A549 (cell line): ENCODE results near the gene ART1.

Experiments used
- GATA3 ChIP-seq: IDR thresholded peaks from 2 replicates; pipeline ENCODE4 v1.6.1; 2012; ENCODE audit warnings: borderline replicate concordance
- MAZ ChIP-seq: fragments of 150-350 bp; IDR thresholded peaks from 2 replicates; pipeline ENCODE4 v1.6.1; 2014; ENCODE audit warnings: antibody characterized with exemption, low read depth, low read length, borderline replicate concordance
- RAD21 ChIP-seq, 2 experiments: fragments of >200 bp in 1 of 2; sonication (Bioruptor Twin) in 1 of 2; formaldehyde crosslinking in 1 of 2; IDR thresholded peaks in 1 of 2; conservative IDR thresholded peaks in 1 of 2; 2 replicates in 1 of 2; 3 replicates in 1 of 2; pipeline ENCODE4 v1.6.1; 2012 to 2018; ENCODE audit warnings: inconsistent platforms in 1 of 2
- RCOR1 ChIP-seq: fragments of 150-350 bp; IDR thresholded peaks from 2 replicates; pipeline ENCODE4 v1.6.1; 2014; ENCODE audit warnings: antibody characterized with exemption, low read length, low read depth
- TF ChIP-seq, protein P1 (sequence below): fragments of >200 bp; sonication (Bioruptor Twin); formaldehyde crosslinking; IDR thresholded peaks from 3 replicates; pipeline ENCODE4 v1.5.1; 2016
- TF ChIP-seq, protein P2 (sequence below): fragments of 450-650 bp; IDR thresholded peaks from 2 replicates; pipeline ENCODE4 v1.6.1; 2014; ENCODE audit warnings: antibody characterized with exemption

DNA sequence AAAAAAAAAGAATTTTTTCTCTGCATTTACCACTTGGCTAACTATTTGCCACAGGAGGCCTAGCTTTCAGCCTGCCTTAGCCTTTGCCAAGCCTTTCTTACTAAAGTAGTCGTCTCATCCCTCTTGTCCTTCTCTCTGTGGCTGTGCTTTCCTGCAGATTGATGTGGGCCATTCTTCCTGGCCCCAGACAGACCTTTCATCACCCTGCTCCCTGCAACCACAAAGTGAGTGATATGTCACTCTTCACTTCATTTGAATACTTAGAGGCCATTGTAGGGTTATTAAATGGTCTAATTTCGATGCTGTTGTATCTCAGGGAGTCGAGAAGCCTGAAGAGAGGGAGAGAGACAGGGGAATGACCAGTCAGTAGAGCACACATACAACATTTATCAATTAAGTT is 40.8 kb upstream of the ART1 start:
- TF ChIP-seq RAD21 (conservative IDR thresholded peaks at IDR 0.05 in 1 of 2, IDR thresholded peaks at IDR 0.05 in 1 of 2) (no peak), RCOR1 (no peak), MAZ (no peak), GATA3 (no peak)
- TF ChIP-seq, protein P1, sequence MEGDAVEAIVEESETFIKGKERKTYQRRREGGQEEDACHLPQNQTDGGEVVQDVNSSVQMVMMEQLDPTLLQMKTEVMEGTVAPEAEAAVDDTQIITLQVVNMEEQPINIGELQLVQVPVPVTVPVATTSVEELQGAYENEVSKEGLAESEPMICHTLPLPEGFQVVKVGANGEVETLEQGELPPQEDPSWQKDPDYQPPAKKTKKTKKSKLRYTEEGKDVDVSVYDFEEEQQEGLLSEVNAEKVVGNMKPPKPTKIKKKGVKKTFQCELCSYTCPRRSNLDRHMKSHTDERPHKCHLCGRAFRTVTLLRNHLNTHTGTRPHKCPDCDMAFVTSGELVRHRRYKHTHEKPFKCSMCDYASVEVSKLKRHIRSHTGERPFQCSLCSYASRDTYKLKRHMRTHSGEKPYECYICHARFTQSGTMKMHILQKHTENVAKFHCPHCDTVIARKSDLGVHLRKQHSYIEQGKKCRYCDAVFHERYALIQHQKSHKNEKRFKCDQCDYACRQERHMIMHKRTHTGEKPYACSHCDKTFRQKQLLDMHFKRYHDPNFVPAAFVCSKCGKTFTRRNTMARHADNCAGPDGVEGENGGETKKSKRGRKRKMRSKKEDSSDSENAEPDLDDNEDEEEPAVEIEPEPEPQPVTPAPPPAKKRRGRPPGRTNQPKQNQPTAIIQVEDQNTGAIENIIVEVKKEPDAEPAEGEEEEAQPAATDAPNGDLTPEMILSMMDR, result no peak
- TF ChIP-seq, protein P2, sequence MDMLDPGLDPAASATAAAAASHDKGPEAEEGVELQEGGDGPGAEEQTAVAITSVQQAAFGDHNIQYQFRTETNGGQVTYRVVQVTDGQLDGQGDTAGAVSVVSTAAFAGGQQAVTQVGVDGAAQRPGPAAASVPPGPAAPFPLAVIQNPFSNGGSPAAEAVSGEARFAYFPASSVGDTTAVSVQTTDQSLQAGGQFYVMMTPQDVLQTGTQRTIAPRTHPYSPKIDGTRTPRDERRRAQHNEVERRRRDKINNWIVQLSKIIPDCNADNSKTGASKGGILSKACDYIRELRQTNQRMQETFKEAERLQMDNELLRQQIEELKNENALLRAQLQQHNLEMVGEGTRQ, result no peak
